Measurements from ENCODE around the gene XKRX. TPM values are rescaled to one million over a fixed set of nuclear protein-coding genes. Genes with fewer than 3 reads are reported as not detected.

XKRX gene
- total and polyA plus RNA-seq, 2 donors (not counting 1 experiment from before 2014, with no cell fraction given), result 4.6 to 5.4 TPM

DNA sequence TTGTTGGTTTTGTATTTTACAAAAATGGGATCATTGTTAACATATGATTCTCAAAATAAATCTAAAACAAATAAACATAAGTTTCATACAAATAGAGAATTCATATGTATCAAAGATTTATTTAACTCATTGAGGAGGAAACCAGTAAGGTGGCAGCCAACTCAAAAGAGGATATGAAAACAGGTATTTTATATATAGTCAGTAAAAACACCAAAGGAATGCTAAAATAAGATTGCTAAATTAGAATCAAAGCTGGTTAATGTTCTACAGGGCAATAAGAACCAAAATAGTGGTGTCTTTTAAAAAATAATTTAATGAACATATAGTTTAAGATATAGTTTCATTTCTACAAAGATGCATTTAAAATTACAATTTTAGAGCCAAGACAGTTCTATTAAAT, 23.1 kb downstream of the XKRX start:
- H3K4me3 Mint-ChIP-seq, result no peak overlapping the region
- POLR2A ChIA-PET, result no interaction called here

DNA sequence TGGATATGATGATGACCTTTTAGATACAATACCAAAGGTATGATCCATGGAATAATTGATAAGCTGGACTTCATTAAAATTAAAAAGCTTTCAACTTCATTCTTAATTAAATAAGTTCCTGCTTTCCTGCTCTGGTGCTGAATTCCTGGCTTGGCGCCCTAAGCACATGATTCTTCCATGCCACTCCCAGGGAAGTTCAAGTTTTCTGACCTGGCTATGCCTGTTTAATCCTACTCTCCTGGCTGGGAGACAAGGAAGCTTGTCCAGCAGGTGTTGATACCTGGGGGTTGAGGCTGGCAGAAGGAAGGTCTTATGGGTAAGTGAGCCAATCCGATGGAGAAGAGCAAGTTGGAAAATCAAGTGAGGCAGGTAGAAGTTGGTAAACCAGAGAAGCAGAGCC, 24.3 kb downstream of the XKRX start:
- Mint-ChIP-seq H3K9me3 (ENCODE audit: insufficient read depth) (no peaks in the 10 kb centered on the region), H3K27me3 (no peaks in the 10 kb centered on the region), H3K4me1 (peaks cover 28% of the 10 kb centered on the region), H3K4me3 (no peak overlapping the region), H3K27ac (peak overlapping the region; percentile 56)
- 100% methylated on average over 1 of the region's 2 CpGs for WGBS (ENCODE audit: insufficient coverage)
- H4K20me1 ChIP-seq (ENCODE audit: control insufficient read depth, insufficient read depth, low read length, poor library complexity, severe bottlenecking), result no peaks in the 10 kb centered on the region
- no peak overlapping the region for H3K9ac ChIP-seq (ENCODE audit: low read length)
- ATAC-seq (ENCODE audit: low read depth), result no peak
- H3K27me3 ChIP-seq (replicated peaks in 1 of 4; ENCODE audit: control extremely low read depth in 1 of 4, control insufficient read depth in 3 of 4, insufficient read depth in 4 of 4, low read length in 3 of 4), result no peaks in the 10 kb centered on the region
- H3K4me2 ChIP-seq (replicated peaks; ENCODE audit: low read depth, low read length, poor library complexity, severe bottlenecking), result no peak overlapping the region
- no peaks in the 10 kb centered on the region for H3K36me3 ChIP-seq (replicated peaks in 1 of 2; ENCODE audit: control extremely low read depth in 1 of 2, control insufficient read depth in 1 of 2, extremely low read depth in 1 of 2, insufficient read depth in 2 of 2, low read length in 1 of 2)
- POLR2A ChIA-PET, result no interaction called here
- intact Hi-C loops (cut with micrococcal nuclease), result no loop called here
- H2AFZ ChIP-seq (ENCODE audit: insufficient read depth, low read depth, low read length, poor library complexity, severe bottlenecking), result no peak overlapping the region
- no peaks in the 10 kb centered on the region for H3K79me2 ChIP-seq (ENCODE audit: control insufficient read depth, insufficient read depth, low read length)
- no peak for TF ChIP-seq EZH2 (IDR thresholded peaks at IDR 0.05; ENCODE audit: borderline replicate concordance, insufficient read depth, low read depth, low read length, poor library complexity, severe bottlenecking)
- CTCF ChIA-PET, result no interaction called here
- H3K9me3 ChIP-seq (ENCODE audit: control extremely low read depth in 1 of 3, control insufficient read depth in 2 of 3, insufficient read depth in 1 of 3, low read length in 2 of 3), result peaks cover 0 to 3% (median 0%) of the 10 kb centered on the region in 3 donors
- DNase-seq, result no peak
- no peak overlapping the region for H3K4me3 ChIP-seq (ENCODE audit: control extremely low read depth in 1 of 5, extremely low read depth in 1 of 5, insufficient read depth in 1 of 5, low read depth in 2 of 5, low read length in 4 of 5)
- peak overlapping the region in 1 of 2 donors; percentile 61 for H3K27ac ChIP-seq (ENCODE audit: low read length in 2 of 2)
- peaks cover 20 to 22% of the 10 kb centered on the region in 2 donors for H3K4me1 ChIP-seq (ENCODE audit: control insufficient read depth in 2 of 2, insufficient read depth in 2 of 2, low read length in 2 of 2)

More for the DNA sequence above, 23.1 kb downstream of the XKRX start:
- Histone ChIP-seq H3K27ac (ENCODE audit: low read length in 2 of 2) (peak overlapping the region in 1 of 2 donors; percentile 61), H3K27me3 (replicated peaks in 1 of 4; ENCODE audit: control extremely low read depth in 1 of 4, control insufficient read depth in 3 of 4, insufficient read depth in 4 of 4, low read length in 3 of 4) (no peaks in the 10 kb centered on the region), H3K9ac (ENCODE audit: low read length) (no peak overlapping the region), H3K79me2 (ENCODE audit: control insufficient read depth, insufficient read depth, low read length) (no peaks in the 10 kb centered on the region), H3K4me1 (ENCODE audit: control insufficient read depth in 2 of 2, insufficient read depth in 2 of 2, low read length in 2 of 2) (peaks cover 20 to 22% of the 10 kb centered on the region in 2 donors), H3K4me3 (ENCODE audit: control extremely low read depth in 1 of 5, extremely low read depth in 1 of 5, insufficient read depth in 1 of 5, low read depth in 2 of 5, low read length in 4 of 5) (peak overlapping the region in 1 of 5 experiments; percentile 10), H4K20me1 (ENCODE audit: control insufficient read depth, insufficient read depth, low read length, poor library complexity, severe bottlenecking) (no peaks in the 10 kb centered on the region), H3K4me2 (replicated peaks; ENCODE audit: low read depth, low read length, poor library complexity, severe bottlenecking) (peak overlapping the region; percentile 30), H2AFZ (ENCODE audit: insufficient read depth, low read depth, low read length, poor library complexity, severe bottlenecking) (no peak overlapping the region), H3K36me3 (replicated peaks in 1 of 2; ENCODE audit: control extremely low read depth in 1 of 2, control insufficient read depth in 1 of 2, extremely low read depth in 1 of 2, insufficient read depth in 2 of 2, low read length in 1 of 2) (no peaks in the 10 kb centered on the region), H3K9me3 (ENCODE audit: control extremely low read depth in 1 of 3, control insufficient read depth in 2 of 3, insufficient read depth in 1 of 3, low read length in 2 of 3) (peaks cover 0 to 3% (median 0%) of the 10 kb centered on the region in 3 donors)
- no peak for DNase-seq
- no peak overlapping the region for H3K27ac Mint-ChIP-seq
- H3K4me1 Mint-ChIP-seq, result peaks cover 28% of the 10 kb centered on the region
- H3K9me3 Mint-ChIP-seq (ENCODE audit: insufficient read depth), result no peaks in the 10 kb centered on the region
- no peaks in the 10 kb centered on the region for H3K27me3 Mint-ChIP-seq
- TF ChIP-seq EZH2 (IDR thresholded peaks at IDR 0.05; ENCODE audit: borderline replicate concordance, insufficient read depth, low read depth, low read length, poor library complexity, severe bottlenecking), result no peak
- TF ChIP-seq, protein P1, sequence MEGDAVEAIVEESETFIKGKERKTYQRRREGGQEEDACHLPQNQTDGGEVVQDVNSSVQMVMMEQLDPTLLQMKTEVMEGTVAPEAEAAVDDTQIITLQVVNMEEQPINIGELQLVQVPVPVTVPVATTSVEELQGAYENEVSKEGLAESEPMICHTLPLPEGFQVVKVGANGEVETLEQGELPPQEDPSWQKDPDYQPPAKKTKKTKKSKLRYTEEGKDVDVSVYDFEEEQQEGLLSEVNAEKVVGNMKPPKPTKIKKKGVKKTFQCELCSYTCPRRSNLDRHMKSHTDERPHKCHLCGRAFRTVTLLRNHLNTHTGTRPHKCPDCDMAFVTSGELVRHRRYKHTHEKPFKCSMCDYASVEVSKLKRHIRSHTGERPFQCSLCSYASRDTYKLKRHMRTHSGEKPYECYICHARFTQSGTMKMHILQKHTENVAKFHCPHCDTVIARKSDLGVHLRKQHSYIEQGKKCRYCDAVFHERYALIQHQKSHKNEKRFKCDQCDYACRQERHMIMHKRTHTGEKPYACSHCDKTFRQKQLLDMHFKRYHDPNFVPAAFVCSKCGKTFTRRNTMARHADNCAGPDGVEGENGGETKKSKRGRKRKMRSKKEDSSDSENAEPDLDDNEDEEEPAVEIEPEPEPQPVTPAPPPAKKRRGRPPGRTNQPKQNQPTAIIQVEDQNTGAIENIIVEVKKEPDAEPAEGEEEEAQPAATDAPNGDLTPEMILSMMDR (IDR thresholded peaks at IDR 0.05), result no peak
- ATAC-seq (ENCODE audit: low read depth), result no peak
- intact Hi-C loops (cut with micrococcal nuclease), result no loop called here
- CTCF ChIA-PET, result interaction anchor here (1.2 kb wide), 1 partner anchor 10 kb away, joined by 4 read pairs; no protein-coding TSS in a partner anchor
